ENCODE results near the gene CFB.

- TF ChIP-seq CTCF (IDR thresholded peaks at IDR 0.05) (no peak), ZFX (IDR thresholded peaks at IDR 0.05; ENCODE audit: borderline replicate concordance) (no peak)
Measured at GRCh38 chr6:31897612-31898382, 48.1 kb upstream of the CFB start, which contains the start of gene EHMT2.

Data from 22Rv1 (cell line).